Erythroblast (primary cell): ENCODE results near the gene AP2M1.

Experiments
- GATA1 ChIP-seq: IDR thresholded peaks from 2 replicates; pipeline ENCODE4 v1.6.1; 2011; ENCODE audit warnings: low read depth, mild to moderate bottlenecking, control low read depth, low read length, moderate library complexity
- POLR2A ChIP-seq: IDR thresholded peaks from 2 replicates; pipeline ENCODE4 v1.6.1; 2011; ENCODE audit warnings: mild to moderate bottlenecking, low read length

GRCh38 chr3:184158404-184158803, 16.3 kb upstream of the AP2M1 start:
- TF ChIP-seq POLR2A, result no peak
- no peak for TF ChIP-seq GATA1
